ENCODE data around the gene NSUN5. TPM values are rescaled to one million over a fixed set of nuclear protein-coding genes. Genes with fewer than 3 reads are reported as not detected.

The NSUN5 gene
- total RNA-seq, 4 donors from 2014 or later, result 14.9 to 27.3 (median 21.1) TPM

- intact Hi-C loops (cut with DNase I), result no loop called here
- Histone ChIP-seq H3K27ac (no peak overlapping the region), H3K4me1 (peaks cover 0 to 4% (median 0%) of the 10 kb centered on the region in 3 donors), H3K9me3 (no peaks in the 10 kb centered on the region), H3K4me3 (no peak overlapping the region), H3K27me3 (no peaks in the 10 kb centered on the region), H3K36me3 (no peaks in the 10 kb centered on the region)
- TF ChIP-seq POLR2A (IDR thresholded peaks at IDR 0.05), result no peak
- TF ChIP-seq, protein P1, sequence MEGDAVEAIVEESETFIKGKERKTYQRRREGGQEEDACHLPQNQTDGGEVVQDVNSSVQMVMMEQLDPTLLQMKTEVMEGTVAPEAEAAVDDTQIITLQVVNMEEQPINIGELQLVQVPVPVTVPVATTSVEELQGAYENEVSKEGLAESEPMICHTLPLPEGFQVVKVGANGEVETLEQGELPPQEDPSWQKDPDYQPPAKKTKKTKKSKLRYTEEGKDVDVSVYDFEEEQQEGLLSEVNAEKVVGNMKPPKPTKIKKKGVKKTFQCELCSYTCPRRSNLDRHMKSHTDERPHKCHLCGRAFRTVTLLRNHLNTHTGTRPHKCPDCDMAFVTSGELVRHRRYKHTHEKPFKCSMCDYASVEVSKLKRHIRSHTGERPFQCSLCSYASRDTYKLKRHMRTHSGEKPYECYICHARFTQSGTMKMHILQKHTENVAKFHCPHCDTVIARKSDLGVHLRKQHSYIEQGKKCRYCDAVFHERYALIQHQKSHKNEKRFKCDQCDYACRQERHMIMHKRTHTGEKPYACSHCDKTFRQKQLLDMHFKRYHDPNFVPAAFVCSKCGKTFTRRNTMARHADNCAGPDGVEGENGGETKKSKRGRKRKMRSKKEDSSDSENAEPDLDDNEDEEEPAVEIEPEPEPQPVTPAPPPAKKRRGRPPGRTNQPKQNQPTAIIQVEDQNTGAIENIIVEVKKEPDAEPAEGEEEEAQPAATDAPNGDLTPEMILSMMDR (IDR thresholded peaks at IDR 0.05), result no peak
- DNase-seq, result no peak
- WGBS, 2 donors, result 76 to 97% methylated on average over 3 of the region's 3 CpGs
Measured at GRCh38 chr7:73352784-73353183, 44.2 kb upstream of the NSUN5 start.

DNA sequence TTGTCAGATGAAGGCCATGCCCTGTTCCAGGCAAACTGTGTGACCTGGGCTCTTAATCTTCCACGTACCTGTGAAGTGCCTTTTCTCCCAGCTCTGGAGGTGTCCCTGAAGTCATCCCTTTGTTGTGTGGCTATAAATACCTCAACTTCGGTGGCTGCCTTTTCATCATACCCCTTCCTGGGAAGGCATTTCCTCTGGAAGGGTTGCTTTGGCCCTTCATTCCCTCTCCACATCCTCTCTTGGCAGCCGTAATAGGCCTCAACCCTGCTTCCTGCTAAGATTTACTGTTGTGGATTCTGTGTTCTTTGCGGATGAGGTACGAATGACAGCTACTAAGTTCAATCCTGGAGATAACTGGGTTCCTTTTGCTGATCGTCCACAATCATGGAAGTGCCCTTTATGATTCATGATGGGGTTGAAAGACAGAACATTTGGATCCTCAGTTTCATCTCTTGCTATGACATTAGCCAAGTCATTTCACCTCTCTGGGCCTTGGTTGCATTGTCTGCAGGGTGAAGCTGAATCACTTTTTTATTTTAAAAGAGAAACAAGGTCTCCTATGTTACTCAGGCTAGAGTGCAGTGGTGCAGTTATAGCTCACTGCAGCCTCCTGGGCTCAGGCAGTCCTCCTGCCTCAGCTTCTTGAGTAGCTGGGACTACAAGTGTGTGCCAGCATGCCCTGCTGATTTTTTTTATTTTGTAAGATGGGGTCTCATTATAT is 43.0 kb upstream of the NSUN5 start:
- Histone ChIP-seq H3K4me3 (no peak overlapping the region), H3K27ac (no peak overlapping the region), H3K4me1 (no peaks in the 10 kb centered on the region), H3K27me3 (peaks cover 0 to under 1% (median 0%) of the 10 kb centered on the region in 4 donors), H3K9me3 (no peaks in the 10 kb centered on the region), H3K36me3 (no peaks in the 10 kb centered on the region)
- TF ChIP-seq, protein P1 (IDR thresholded peaks at IDR 0.05), result no peak
- TF ChIP-seq POLR2A (IDR thresholded peaks at IDR 0.05), result no peak
- DNase-seq, result no peak
- intact Hi-C loops (cut with DNase I), result no loop called here
- WGBS, 2 donors, result 62 to 79% methylated on average over 6 of the region's 6 CpGs

- Histone ChIP-seq H3K27me3 (peaks cover 0 to 11% (median 0%) of the 10 kb centered on the region in 4 donors), H3K4me3 (no peak overlapping the region), H3K27ac (no peak overlapping the region), H3K4me1 (no peaks in the 10 kb centered on the region), H3K36me3 (no peaks in the 10 kb centered on the region), H3K9me3 (no peaks in the 10 kb centered on the region)
- 58 to 75% methylated on average over 4 to 11 of the region's 12 CpGs for WGBS, 2 donors
- DNase-seq, result no peak
- TF ChIP-seq, protein P1 (IDR thresholded peaks at IDR 0.05), result no peak
- no peak for TF ChIP-seq POLR2A (IDR thresholded peaks at IDR 0.05)
- intact Hi-C loops (cut with DNase I), result no loop called here
Measured at GRCh38 chr7:73350306-73351068, 41.9 kb upstream of the NSUN5 start.

- no peaks in the 10 kb centered on the region for H3K9me3 ChIP-seq
- H3K27me3 ChIP-seq, result peaks cover 0 to 11% (median 0%) of the 10 kb centered on the region in 4 donors
- intact Hi-C loops (cut with DNase I), result no loop called here
- no peak for DNase-seq
- no peaks in the 10 kb centered on the region for H3K36me3 ChIP-seq
- no peaks in the 10 kb centered on the region for H3K4me1 ChIP-seq
- WGBS, 2 donors, result 54 to 75% methylated on average over 6 of the region's 6 CpGs
- H3K27ac ChIP-seq, result no peak overlapping the region
- H3K4me3 ChIP-seq, result no peak overlapping the region
- TF ChIP-seq, protein P1 (IDR thresholded peaks at IDR 0.05), result no peak
- no peak for TF ChIP-seq POLR2A (IDR thresholded peaks at IDR 0.05)
Measured at GRCh38 chr7:73349763-73350162, 41.1 kb upstream of the NSUN5 start.

DNA sequence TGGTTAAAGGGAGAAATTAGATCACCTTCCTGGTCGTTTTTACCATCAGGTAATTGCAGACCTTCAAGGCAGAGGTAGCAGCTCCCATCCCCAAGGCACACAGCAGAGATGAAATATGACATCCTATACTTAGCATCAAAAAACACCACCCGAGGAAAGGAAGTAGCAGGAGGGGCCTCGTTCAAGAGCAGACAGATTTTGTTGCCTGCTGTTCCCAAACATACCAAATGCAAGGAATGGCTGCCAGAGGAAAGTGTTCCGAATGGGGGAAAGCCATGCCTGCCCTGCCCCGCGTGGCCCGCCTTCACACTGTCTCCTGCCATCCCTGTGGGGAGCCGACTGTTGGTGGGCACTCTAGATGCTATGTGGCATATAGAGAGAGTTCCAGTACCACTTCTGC is 37.3 kb upstream of the NSUN5 start:
- DNase-seq, result no peak
- Histone ChIP-seq H3K4me1 (peaks cover 0 to 7% (median 0%) of the 10 kb centered on the region in 3 donors), H3K36me3 (no peaks in the 10 kb centered on the region), H3K27ac (no peak overlapping the region), H3K9me3 (no peaks in the 10 kb centered on the region), H3K4me3 (no peak overlapping the region), H3K27me3 (peaks cover 0 to 25% (median 0%) of the 10 kb centered on the region in 4 donors)
- TF ChIP-seq POLR2A (IDR thresholded peaks at IDR 0.05), result no peak
- TF ChIP-seq, protein P1 (IDR thresholded peaks at IDR 0.05), result no peak
- 35 to 52% methylated on average over 4 to 7 of the region's 8 CpGs for whole genome bisulfite sequencing, 2 donors
- intact Hi-C loops (cut with DNase I), result no loop called here

Measured in esophagus squamous epithelium (tissue), 5 donors.